Measurements from ENCODE around the gene UBE2U.
"Not testable (repeated sequence)": the region's sequence is repeated elsewhere in the genome, so short reads cannot be mapped to it uniquely, and the experiment has no call there.

The UBE2U gene

GRCh38 chr1:64242895-64243756, 39.7 kb downstream of the UBE2U start:
- DNase-seq = no peak

GRCh38 chr1:64243757-64244080, 40.3 kb downstream of the UBE2U start:
- no peak for DNase-seq

GRCh38 chr1:64245495-64245894, 42.1 kb downstream of the UBE2U start:
- DNase-seq = no peak

GRCh38 chr1:64246294-64246917, 43.0 kb downstream of the UBE2U start:
- DNase-seq = no peak

- DNase-seq = no peak
Measured at GRCh38 chr1:64248065-64248464, 44.6 kb downstream of the UBE2U start.

- DNase-seq = not testable (repeated sequence)
Measured at GRCh38 chr1:64250472-64250871, 47.0 kb downstream of the UBE2U start.

GRCh38 chr1:64251971-64252370, 48.5 kb downstream of the UBE2U start:
- DNase-seq = no peak

- DNase-seq = not testable (repeated sequence)
Measured at GRCh38 chr1:64257233-64257632, 53.8 kb downstream of the UBE2U start.

GRCh38 chr1:64258444-64258843, 55.0 kb downstream of the UBE2U start:
- not testable (repeated sequence) for DNase-seq

- DNase-seq = no peak
Measured at GRCh38 chr1:64263335-64263734, 59.9 kb downstream of the UBE2U start.

GRCh38 chr1:64263856-64264255, 60.4 kb downstream of the UBE2U start:
- no peak for DNase-seq

GRCh38 chr1:64265141-64265540, 61.7 kb downstream of the UBE2U start:
- no peak for DNase-seq

GRCh38 chr1:64266991-64267390, 63.6 kb downstream of the UBE2U start:
- DNase-seq = no peak

- DNase-seq = peak; percentile 52
Measured at GRCh38 chr1:64268653-64269557, 65.5 kb downstream of the UBE2U start.

GRCh38 chr1:64269558-64269884, 66.1 kb downstream of the UBE2U start:
- no peak for DNase-seq

- DNase-seq = no peak
Measured at GRCh38 chr1:64280001-64280400, 76.6 kb downstream of the UBE2U start.

GRCh38 chr1:64282351-64282750, 78.9 kb downstream of the UBE2U start:
- DNase-seq = no peak

- no peak for DNase-seq
Measured at GRCh38 chr1:64287071-64287470, 83.6 kb downstream of the UBE2U start.

- DNase-seq = no peak
Measured at GRCh38 chr1:64290420-64290819, 87.0 kb downstream of the UBE2U start.

GRCh38 chr1:64291931-64292330, 88.5 kb downstream of the UBE2U start:
- no peak for DNase-seq

- DNase-seq = no peak
Measured at GRCh38 chr1:64292399-64292798, 89.0 kb downstream of the UBE2U start.

- no peak for DNase-seq
Measured at GRCh38 chr1:64293820-64294219, 90.4 kb downstream of the UBE2U start.

GRCh38 chr1:64295136-64295535, 91.7 kb downstream of the UBE2U start:
- no peak for DNase-seq

- DNase-seq = no peak
Measured at GRCh38 chr1:64295561-64295960, 92.1 kb downstream of the UBE2U start.
